ENCODE results near the gene LRCH3. TPM values are rescaled to one million over a fixed set of nuclear protein-coding genes. Genes with fewer than 3 reads are reported as not detected.

Gene LRCH3
- total and polyA plus RNA-seq, 9 of the 15 experiments (the other 6 are each of a cell fraction or from before 2014, with no cell fraction given): 4.6 to 75.3 (median 30.3) TPM

GRCh38 chr3:197890693-197891092 lies 99.6 kb downstream of the LRCH3 start (continued):
- TF ChIP-seq KLF1 (tag; IDR thresholded peaks at IDR 0.05) (no peak), CXXC5 (CRISPR knock-in tag; IDR thresholded peaks at IDR 0.05) (peak; percentile 30; the same call in 1 of the 2 replicates), ZNF584 (CRISPR knock-in tag; IDR thresholded peaks at IDR 0.05; ENCODE audit: low read depth) (peak; percentile 54; the same call in 1 of the 2 replicates), PRPF4 (IDR thresholded peaks at IDR 0.05; ENCODE audit: insufficient read depth, low read depth, low read length, poor library complexity, severe bottlenecking) (no peak), SAFB2 (IDR thresholded peaks at IDR 0.05; ENCODE audit: borderline replicate concordance, low read depth, low read length, severe bottlenecking) (no peak)

DNA sequence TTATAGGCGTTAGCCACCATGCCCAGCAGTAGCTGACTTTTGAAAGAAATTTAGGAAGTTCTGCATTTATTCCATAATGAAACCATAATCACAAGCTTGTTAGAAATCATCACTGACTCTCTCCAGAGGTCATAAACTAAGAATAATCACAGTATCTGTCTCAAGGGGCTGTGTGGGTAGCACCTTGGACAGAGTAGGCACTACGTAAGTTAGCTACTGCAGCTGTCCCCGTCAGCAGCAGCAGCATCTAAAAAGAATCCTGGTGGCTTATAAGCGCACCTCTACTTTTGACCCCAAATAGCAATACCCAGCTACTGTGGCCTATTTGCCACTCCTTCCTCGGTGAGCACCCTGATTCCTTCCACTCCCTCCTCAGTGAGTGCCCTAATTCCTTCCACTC lies 101.1 kb downstream of the LRCH3 start:
- no peak for DNase-seq (ENCODE audit: extremely low read depth in 1 of 4, low spot score in 3 of 4)
- peak; percentile 45; the same call in 1 of the 3 replicates for ATAC-seq
- H3K27me3 ChIP-seq (ENCODE audit: control insufficient read depth in 2 of 2, insufficient read depth in 2 of 2, low read length in 2 of 2): no peaks in the 10 kb centered on the region
- TF ChIP-seq PHF20 (IDR thresholded peaks at IDR 0.05; ENCODE audit: partially characterized antibody): no peak
- TF ChIP-seq, protein P1, sequence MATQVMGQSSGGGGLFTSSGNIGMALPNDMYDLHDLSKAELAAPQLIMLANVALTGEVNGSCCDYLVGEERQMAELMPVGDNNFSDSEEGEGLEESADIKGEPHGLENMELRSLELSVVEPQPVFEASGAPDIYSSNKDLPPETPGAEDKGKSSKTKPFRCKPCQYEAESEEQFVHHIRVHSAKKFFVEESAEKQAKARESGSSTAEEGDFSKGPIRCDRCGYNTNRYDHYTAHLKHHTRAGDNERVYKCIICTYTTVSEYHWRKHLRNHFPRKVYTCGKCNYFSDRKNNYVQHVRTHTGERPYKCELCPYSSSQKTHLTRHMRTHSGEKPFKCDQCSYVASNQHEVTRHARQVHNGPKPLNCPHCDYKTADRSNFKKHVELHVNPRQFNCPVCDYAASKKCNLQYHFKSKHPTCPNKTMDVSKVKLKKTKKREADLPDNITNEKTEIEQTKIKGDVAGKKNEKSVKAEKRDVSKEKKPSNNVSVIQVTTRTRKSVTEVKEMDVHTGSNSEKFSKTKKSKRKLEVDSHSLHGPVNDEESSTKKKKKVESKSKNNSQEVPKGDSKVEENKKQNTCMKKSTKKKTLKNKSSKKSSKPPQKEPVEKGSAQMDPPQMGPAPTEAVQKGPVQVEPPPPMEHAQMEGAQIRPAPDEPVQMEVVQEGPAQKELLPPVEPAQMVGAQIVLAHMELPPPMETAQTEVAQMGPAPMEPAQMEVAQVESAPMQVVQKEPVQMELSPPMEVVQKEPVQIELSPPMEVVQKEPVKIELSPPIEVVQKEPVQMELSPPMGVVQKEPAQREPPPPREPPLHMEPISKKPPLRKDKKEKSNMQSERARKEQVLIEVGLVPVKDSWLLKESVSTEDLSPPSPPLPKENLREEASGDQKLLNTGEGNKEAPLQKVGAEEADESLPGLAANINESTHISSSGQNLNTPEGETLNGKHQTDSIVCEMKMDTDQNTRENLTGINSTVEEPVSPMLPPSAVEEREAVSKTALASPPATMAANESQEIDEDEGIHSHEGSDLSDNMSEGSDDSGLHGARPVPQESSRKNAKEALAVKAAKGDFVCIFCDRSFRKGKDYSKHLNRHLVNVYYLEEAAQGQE (IDR thresholded peaks at IDR 0.05; ENCODE audit: borderline replicate concordance): peak; percentile 44
- TF ChIP-seq, protein P1 (CRISPR knock-in tag; IDR thresholded peaks at IDR 0.05; ENCODE audit: low read depth): no peak
- no peak overlapping the region for H3K4me2 ChIP-seq (ENCODE audit: insufficient read depth, low read length)
- in situ Hi-C loops (cut with MboI): no loop called here
- H3K4me1 ChIP-seq (replicated peaks in 1 of 2; ENCODE audit: control insufficient read depth in 2 of 2, insufficient read depth in 2 of 2, low read length in 2 of 2): peaks cover 0 to 6% of the 10 kb centered on the region in 2 experiments; a peak in 3 of 5 replicates
- H3K9ac ChIP-seq (ENCODE audit: insufficient read depth in 1 of 2, low read depth in 2 of 2, low read length in 2 of 2): no peak overlapping the region
- H3K9me3 ChIP-seq (replicated peaks; ENCODE audit: control insufficient read depth, insufficient read depth, low read depth, low read length): no peaks in the 10 kb centered on the region
- H3K4me3 ChIP-seq: no peak overlapping the region
- H3K36me3 ChIP-seq (ENCODE audit: control insufficient read depth, insufficient read depth, low read length): no peaks in the 10 kb centered on the region
- ChIA-PET POLR2A (interaction anchor here (0.6 to 1.0 kb wide), 2 partner anchors 45 to 66 kb away, joined by 3 to 4 read pairs; no protein-coding TSS in a partner anchor), CTCF (ENCODE audit: low intra/inter-chr PET ratio) (no interaction called here)
- 80% methylated on average over 5 of the region's 5 CpGs for WGBS (ENCODE audit: insufficient coverage, low coverage, missing lambda C conversion rate)
- no TSS peak for BruUV-seq (replicated peaks)
- H3K27ac ChIP-seq (ENCODE audit: extremely low read depth, low read depth, low read length): no peak overlapping the region
- no peak for FAIRE-seq
- H2AFZ ChIP-seq (ENCODE audit: low read depth, low read length): no peak overlapping the region
- H3K9me1 ChIP-seq (ENCODE audit: control insufficient read depth, insufficient read depth, low read length): no peaks in the 10 kb centered on the region
- H3K79me2 ChIP-seq (ENCODE audit: control insufficient read depth, insufficient read depth, low read length): no peaks in the 10 kb centered on the region
- intact Hi-C loops (cut with micrococcal nuclease): no loop called here
- no peaks in the 10 kb centered on the region for H4K20me1 ChIP-seq (replicated peaks; ENCODE audit: control insufficient read depth, insufficient read depth, low read length)
